ENCODE measurements around the gene CPLANE2. TPM values are rescaled to one million over a fixed set of nuclear protein-coding genes. Genes with fewer than 3 reads are reported as not detected.

The CPLANE2 gene
- total RNA-seq, 1 experiment from 2014 or later: 6.3 TPM

GRCh38 chr1:16211824-16212223, 25.2 kb downstream of the CPLANE2 start:
- H4K8ac ChIP-seq (replicated peaks; ENCODE audit: insufficient read length, low read depth, low read length): no peak overlapping the region
- TF ChIP-seq, protein P1, sequence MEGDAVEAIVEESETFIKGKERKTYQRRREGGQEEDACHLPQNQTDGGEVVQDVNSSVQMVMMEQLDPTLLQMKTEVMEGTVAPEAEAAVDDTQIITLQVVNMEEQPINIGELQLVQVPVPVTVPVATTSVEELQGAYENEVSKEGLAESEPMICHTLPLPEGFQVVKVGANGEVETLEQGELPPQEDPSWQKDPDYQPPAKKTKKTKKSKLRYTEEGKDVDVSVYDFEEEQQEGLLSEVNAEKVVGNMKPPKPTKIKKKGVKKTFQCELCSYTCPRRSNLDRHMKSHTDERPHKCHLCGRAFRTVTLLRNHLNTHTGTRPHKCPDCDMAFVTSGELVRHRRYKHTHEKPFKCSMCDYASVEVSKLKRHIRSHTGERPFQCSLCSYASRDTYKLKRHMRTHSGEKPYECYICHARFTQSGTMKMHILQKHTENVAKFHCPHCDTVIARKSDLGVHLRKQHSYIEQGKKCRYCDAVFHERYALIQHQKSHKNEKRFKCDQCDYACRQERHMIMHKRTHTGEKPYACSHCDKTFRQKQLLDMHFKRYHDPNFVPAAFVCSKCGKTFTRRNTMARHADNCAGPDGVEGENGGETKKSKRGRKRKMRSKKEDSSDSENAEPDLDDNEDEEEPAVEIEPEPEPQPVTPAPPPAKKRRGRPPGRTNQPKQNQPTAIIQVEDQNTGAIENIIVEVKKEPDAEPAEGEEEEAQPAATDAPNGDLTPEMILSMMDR (conservative IDR thresholded peaks at IDR 0.05): no peak
- H3K27me3 ChIP-seq (ENCODE audit: insufficient read depth, low read length): no peaks in the 10 kb centered on the region; the same call in 1 of the 2 replicates
- peaks cover 2% of the 10 kb centered on the region for H3K79me1 ChIP-seq (ENCODE audit: insufficient read depth, low read depth, low read length, poor library complexity, severe bottlenecking)
- no peak overlapping the region for H2BK12ac ChIP-seq (ENCODE audit: insufficient read length, low read depth, low read length)
- no peak overlapping the region for H2BK120ac ChIP-seq (ENCODE audit: low read depth, low read length, poor library complexity, severe bottlenecking)
- no peak overlapping the region for H3K27ac ChIP-seq (ENCODE audit: insufficient read length, low read depth, low read length)
- H3K4me2 ChIP-seq (ENCODE audit: insufficient read depth, insufficient read length, low read length): peak overlapping the region; percentile 76
- no peak overlapping the region for H4K91ac ChIP-seq (ENCODE audit: insufficient read length, low read depth, low read length)
- no peak overlapping the region for H3K18ac ChIP-seq (ENCODE audit: insufficient read length, low read depth, low read length)
- peaks cover 12% of the 10 kb centered on the region; the same call in 1 of the 2 replicates for H3K4me1 ChIP-seq (ENCODE audit: insufficient read depth, low read length)
- no peak overlapping the region for H3K56ac ChIP-seq (ENCODE audit: insufficient read length, low read depth, low read length)
- no peak for DNase-seq
- Mint-ChIP-seq H3K9me3 (no peaks in the 10 kb centered on the region), H3K36me3 (ENCODE audit: insufficient read depth in 1 of 3, low read depth in 3 of 3) (no peaks in the 10 kb centered on the region; a peak in 1 of 7 replicates), H3K27me3 (ENCODE audit: low read depth) (peaks cover 6% of the 10 kb centered on the region), H3K4me3 (peak overlapping the region; percentile 58 to 81), H3K27ac (peak overlapping the region in 1 of 3 experiments; percentile 48; a peak in 1 of 7 replicates), H3K4me1 (peaks cover 46 to 48% of the 10 kb centered on the region in 2 experiments)
- H3K9ac ChIP-seq (ENCODE audit: extremely low read depth, insufficient read length, low read length): peak overlapping the region; percentile 75
- WGBS (ENCODE audit: extremely low coverage, insufficient read length, low lambda C conversion rate): no CpG with 5 or more reads among the region's 6 CpGs
- no peak overlapping the region for H3K23ac ChIP-seq (ENCODE audit: insufficient read length, low read depth, low read length)
- no peak overlapping the region for H4K5ac ChIP-seq (ENCODE audit: insufficient read length, low read depth, low read length)
- peak overlapping the region; percentile 91; the same call in 1 of the 2 replicates for H3K14ac ChIP-seq (ENCODE audit: insufficient read depth, low read length)
- H2AK5ac ChIP-seq (ENCODE audit: insufficient read length, low read length): no peak overlapping the region
- no peak overlapping the region for H2BK20ac ChIP-seq (ENCODE audit: low read depth, low read length, poor library complexity, severe bottlenecking)
- no peak overlapping the region for H2BK15ac ChIP-seq (ENCODE audit: low read depth, low read length)
- no peak overlapping the region for H3T11ph ChIP-seq (ENCODE audit: low read length)
- no peaks in the 10 kb centered on the region; the same call in 1 of the 2 replicates for H3K79me2 ChIP-seq (ENCODE audit: insufficient read depth, low read length)
- peaks cover 22% of the 10 kb centered on the region for H3K23me2 ChIP-seq (ENCODE audit: insufficient read length, low read depth, low read length, poor library complexity, severe bottlenecking)
- H3K9me3 ChIP-seq (ENCODE audit: control insufficient read depth, low read depth, low read length): no peaks in the 10 kb centered on the region
- no peaks in the 10 kb centered on the region for H4K20me1 ChIP-seq (ENCODE audit: control insufficient read depth, insufficient read depth, insufficient read length)
- no peak overlapping the region for H2AFZ ChIP-seq (ENCODE audit: low read length)
- H3K4ac ChIP-seq (ENCODE audit: low read depth, low read length): peak overlapping the region; percentile 42; the same call in 1 of the 2 replicates
- no peak overlapping the region for H2BK5ac ChIP-seq (ENCODE audit: insufficient read length, low read length)

Data from H9 (cell line).